ENCODE results near the gene OBSCN. TPM values are rescaled to one million over a fixed set of nuclear protein-coding genes. Genes with fewer than 3 reads are reported as not detected.

The OBSCN gene
- total RNA-seq, 1 donor from 2014 or later: 7.6 TPM

DNA sequence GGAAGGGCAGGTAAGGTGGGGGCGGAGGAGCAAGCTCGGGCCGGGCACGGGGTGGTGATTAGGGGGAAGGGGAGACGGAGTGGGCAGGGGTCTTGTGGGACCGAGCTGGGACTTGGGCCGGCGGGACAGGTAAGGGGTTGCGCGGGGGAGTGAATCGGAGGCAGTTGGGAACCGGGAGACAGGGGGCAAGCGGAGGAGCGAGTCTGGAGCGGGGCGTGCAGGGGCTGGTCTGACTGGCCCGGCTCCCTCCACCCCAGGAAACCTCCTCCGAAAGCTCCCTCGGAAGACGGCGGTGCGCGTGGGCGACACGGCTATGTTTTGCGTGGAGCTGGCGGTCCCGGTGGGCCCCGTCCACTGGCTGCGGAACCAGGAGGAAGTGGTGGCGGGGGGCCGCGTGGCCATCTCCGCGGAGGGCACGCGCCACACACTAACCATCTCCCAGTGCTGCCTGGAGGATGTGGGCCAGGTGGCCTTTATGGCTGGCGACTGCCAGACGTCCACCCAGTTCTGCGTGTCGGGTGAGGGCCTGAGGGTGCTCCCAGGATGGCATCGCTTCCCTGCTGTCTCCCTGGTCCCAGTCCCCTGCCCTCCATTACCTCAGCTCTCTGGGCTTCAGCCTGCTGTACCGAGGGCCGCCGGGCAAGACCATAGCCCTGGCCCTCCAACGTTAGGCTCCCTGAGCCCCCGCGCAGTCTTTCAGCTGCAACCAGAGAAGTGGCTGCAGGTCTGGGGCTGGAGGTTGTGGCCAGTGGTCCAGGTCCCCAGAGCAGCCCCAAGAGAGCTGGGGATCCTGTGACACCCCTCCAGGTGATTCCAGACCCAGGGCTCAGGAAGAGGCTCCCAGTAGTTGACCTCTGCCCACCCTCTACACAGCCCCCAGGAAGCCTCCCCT lies 6.3 kb downstream of the OBSCN start:
- no peaks in the 10 kb centered on the region for H3K36me3 ChIP-seq (ENCODE audit: control insufficient read depth, insufficient read depth, low read length)
- H3K4me3 ChIP-seq (ENCODE audit: low read depth, low read length): peak overlapping the region; percentile 57
- DNase-seq (ENCODE audit: low read depth) (no peak), FAIRE-seq (no peak)
- no peak for TF ChIP-seq CTCF (IDR thresholded peaks at IDR 0.05; ENCODE audit: insufficient read depth, low read length, severe bottlenecking)
- no peaks in the 10 kb centered on the region for H3K27me3 ChIP-seq (ENCODE audit: control insufficient read depth, insufficient read depth, low read length)

DNA sequence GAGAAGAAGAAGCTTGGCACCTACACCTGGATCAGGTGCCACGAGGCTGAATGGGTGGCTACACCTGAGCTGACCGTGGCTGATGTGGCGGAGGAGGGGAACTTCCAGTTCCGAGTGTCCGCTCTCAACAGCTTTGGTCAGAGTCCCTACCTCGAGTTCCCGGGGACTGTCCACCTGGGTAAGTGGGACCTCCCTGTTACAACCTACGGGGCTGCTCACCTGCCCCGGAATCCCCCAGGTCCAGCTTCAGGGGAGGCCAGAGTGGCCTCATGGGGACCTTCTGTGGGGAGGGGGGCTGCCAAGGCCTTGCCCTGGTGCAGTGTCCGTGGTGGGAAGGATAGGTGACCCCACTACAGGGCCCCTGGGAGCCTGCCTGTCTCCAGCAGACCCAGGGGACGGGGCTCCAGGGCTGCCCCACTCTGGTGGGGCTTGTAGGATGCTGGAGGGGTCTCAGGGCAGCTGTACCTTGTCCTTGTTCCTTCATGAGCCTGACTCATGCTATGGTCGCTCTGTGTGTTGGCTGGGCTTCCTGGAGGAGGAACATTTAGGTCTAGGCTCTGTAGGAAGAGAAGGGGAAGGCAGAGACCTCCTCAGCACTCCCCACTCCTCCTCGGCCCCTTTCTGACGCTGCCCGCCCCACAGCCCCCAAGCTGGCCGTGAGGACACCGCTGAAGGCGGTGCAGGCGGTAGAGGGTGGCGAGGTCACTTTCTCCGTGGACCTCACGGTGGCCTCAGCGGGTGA lies 7.2 kb downstream of the OBSCN start:
- TF ChIP-seq CTCF (IDR thresholded peaks at IDR 0.05; ENCODE audit: insufficient read depth, low read length, severe bottlenecking): no peak
- peaks cover 1% of the 10 kb centered on the region for H3K36me3 ChIP-seq (ENCODE audit: control insufficient read depth, insufficient read depth, low read length)
- no peak for FAIRE-seq
- H3K4me3 ChIP-seq (ENCODE audit: low read depth, low read length): no peak overlapping the region
- H3K27me3 ChIP-seq (ENCODE audit: control insufficient read depth, insufficient read depth, low read length): no peaks in the 10 kb centered on the region
- no peak for DNase-seq (ENCODE audit: low read depth)

GRCh38 chr1:228215663-228216116 lies 7.8 kb downstream of the OBSCN start:
- no peak for TF ChIP-seq CTCF (IDR thresholded peaks at IDR 0.05; ENCODE audit: insufficient read depth, low read length, severe bottlenecking)
- FAIRE-seq: no peak
- Histone ChIP-seq H3K27me3 (ENCODE audit: control insufficient read depth, insufficient read depth, low read length) (no peaks in the 10 kb centered on the region), H3K4me3 (ENCODE audit: low read depth, low read length) (no peak overlapping the region), H3K36me3 (ENCODE audit: control insufficient read depth, insufficient read depth, low read length) (peaks cover 3% of the 10 kb centered on the region)
- DNase-seq (ENCODE audit: low read depth): no peak

DNA sequence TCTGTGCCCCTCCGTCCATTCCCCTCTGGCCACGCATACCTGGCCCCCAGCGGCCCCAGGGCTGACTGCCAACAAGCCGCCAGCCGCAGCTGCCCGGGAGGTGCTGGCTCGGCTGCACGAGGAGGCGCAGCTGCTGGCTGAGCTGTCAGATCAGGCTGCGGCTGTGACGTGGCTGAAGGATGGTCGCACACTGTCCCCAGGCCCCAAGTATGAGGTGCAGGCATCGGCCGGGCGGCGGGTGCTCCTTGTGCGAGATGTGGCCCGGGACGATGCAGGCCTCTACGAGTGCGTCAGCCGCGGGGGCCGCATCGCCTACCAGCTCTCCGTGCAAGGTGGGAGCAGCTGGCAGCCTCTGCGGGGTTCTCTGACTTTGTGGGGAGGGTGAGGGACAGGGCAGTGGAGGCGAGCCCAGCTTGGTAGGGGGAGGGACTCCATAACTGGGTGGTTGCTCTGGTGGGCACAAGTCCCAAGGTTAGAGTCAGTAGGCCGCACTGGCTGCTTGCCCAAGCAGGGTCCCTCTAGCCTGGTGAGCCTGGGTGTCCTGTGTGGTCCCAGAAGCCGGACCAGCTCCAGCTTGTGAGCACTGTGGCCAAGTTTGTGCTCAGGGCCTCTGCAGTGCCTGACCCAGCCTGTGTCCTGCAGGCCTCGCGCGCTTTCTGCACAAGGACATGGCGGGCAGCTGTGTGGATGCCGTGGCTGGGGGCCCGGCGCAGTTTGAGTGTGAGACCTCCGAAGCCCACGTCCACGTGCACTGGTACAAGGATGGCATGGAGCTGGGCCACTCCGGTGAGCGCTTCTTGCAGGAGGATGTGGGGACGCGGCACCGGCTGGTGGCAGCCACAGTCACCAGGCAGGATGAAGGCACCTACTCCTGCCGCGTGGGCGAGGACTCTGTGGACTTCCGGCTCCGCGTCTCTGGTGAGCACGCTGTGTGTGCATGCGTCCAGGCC lies 8.8 kb downstream of the OBSCN start:
- FAIRE-seq (no peak), DNase-seq (ENCODE audit: low read depth) (no peak)
- Histone ChIP-seq H3K4me3 (ENCODE audit: low read depth, low read length) (no peak overlapping the region), H3K27me3 (ENCODE audit: control insufficient read depth, insufficient read depth, low read length) (no peaks in the 10 kb centered on the region), H3K36me3 (ENCODE audit: control insufficient read depth, insufficient read depth, low read length) (peaks cover 3% of the 10 kb centered on the region)
- TF ChIP-seq CTCF (IDR thresholded peaks at IDR 0.05; ENCODE audit: insufficient read depth, low read length, severe bottlenecking): no peak

DNA sequence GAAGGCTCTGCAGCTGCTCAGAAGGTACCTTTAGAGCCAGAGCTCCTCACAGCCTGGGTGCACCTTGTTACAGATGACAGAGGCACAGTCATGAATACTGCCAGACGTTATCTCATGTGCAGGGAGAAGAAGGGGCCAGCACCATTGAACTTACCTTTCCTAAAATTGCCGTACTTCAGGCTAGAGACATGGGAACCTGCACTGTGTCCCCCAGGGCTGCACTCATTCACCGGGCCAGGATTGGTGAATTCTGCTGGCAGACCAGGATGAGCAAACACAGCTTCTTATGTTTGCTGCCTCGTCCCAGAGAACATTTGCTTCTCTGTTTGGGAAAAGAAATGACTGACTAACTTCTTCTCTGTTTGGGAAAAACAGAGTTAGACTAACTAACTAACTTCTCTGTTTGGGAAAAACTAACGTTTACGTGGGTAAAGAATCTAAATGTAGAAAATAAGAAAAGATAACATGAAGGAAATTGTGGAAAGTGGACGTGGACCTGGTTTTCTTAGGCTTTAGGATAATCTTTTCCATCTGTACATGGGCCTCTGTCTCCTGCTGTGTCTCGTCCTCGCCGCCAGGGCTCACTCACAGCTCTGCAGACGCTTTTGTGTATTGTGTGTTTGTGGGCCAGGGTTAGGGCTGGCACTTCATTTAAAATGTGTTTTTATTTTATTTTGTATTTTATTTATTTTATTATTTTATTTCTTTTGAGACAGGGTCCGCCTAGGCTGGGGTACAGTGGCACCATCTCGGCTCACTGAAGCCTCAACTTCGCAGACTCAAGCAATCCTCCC lies 9.9 kb downstream of the OBSCN start:
- Histone ChIP-seq H3K27me3 (ENCODE audit: control insufficient read depth, insufficient read depth, low read length) (no peaks in the 10 kb centered on the region), H3K36me3 (ENCODE audit: control insufficient read depth, insufficient read depth, low read length) (peaks cover 3% of the 10 kb centered on the region), H3K4me3 (ENCODE audit: low read depth, low read length) (no peak overlapping the region)
- no peak for DNase-seq (ENCODE audit: low read depth)
- FAIRE-seq: no peak
- TF ChIP-seq CTCF (IDR thresholded peaks at IDR 0.05; ENCODE audit: insufficient read depth, low read length, severe bottlenecking): no peak
